Spleen (tissue), 7 donors: ENCODE results near the gene ZNF618.

Experiments used
- POLR2A ChIP-seq, 3 donors: fragments of 450-650 bp; IDR thresholded peaks; one replicate each; pipeline ENCODE4 v1.5.1; 2017; ENCODE audit warnings: antibody characterized with exemption in 3 of 3, mild to moderate bottlenecking in 1 of 3
- TF ChIP-seq, protein P1 (sequence below), 11 experiments: fragments of 200-600 bp in 7 of 11; fragments of 450-650 bp in 4 of 11; sonication (generic) in 4 of 11; IDR thresholded peaks in 8 of 11; conservative IDR thresholded peaks in 3 of 11; 1 replicate in 7 of 11; 2 replicates in 4 of 11; pipeline versions ENCODE4 v1.4.0 to v1.8.0; 2016 to 2021; ENCODE audit warnings: antibody characterized with exemption in 11 of 11, inconsistent platforms in 4 of 11, mild to moderate bottlenecking in 1 of 11
- donor health status: DM: no; HTN: no; CAD: no; lungs with moderate emphysema.
- donor health status: DM: no; HTN: no; CAD: no.
- donor health status: DM: no; HTN: no; CAD: no.

DNA sequence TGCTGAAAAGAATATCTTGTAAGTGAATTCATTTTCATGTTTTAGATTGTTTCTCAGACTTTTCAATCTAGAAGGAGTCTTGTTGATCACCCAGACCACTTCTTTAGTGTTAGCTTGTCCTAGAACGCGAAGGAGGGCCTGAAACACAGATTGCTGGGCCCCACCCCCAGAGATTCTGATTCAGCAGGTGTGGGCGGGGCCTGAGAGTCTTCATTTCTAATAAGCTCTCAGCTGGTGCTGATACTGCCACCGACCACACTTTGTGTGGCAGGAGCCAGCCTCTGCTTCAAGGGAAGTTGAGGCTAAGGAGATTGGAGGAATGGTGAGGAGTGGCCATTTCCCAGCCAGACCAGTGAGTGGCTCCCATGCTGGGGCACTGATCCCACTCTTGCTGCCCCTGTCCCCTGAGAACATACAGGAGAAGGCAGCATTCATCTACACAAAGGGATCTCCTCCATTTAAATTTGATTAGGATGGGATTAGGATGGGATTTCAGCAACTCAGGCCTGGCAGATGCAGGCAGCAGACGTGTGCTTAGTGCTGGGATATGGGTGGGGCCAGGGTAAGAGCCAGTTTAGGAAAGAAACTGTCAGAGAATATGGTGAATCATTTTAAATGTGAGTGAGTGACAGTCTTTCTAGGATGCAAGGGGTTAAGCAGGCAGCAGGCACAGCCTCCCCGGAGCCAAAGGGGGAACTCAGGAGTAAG, 35.9 kb downstream of the ZNF618 start:
- TF ChIP-seq, protein P1, sequence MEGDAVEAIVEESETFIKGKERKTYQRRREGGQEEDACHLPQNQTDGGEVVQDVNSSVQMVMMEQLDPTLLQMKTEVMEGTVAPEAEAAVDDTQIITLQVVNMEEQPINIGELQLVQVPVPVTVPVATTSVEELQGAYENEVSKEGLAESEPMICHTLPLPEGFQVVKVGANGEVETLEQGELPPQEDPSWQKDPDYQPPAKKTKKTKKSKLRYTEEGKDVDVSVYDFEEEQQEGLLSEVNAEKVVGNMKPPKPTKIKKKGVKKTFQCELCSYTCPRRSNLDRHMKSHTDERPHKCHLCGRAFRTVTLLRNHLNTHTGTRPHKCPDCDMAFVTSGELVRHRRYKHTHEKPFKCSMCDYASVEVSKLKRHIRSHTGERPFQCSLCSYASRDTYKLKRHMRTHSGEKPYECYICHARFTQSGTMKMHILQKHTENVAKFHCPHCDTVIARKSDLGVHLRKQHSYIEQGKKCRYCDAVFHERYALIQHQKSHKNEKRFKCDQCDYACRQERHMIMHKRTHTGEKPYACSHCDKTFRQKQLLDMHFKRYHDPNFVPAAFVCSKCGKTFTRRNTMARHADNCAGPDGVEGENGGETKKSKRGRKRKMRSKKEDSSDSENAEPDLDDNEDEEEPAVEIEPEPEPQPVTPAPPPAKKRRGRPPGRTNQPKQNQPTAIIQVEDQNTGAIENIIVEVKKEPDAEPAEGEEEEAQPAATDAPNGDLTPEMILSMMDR (IDR thresholded peaks at IDR 0.05 in 8 of 11, conservative IDR thresholded peaks at IDR 0.05 in 3 of 11), result no peak
- TF ChIP-seq POLR2A (IDR thresholded peaks at IDR 0.05), result no peak
